Fibroblast of the aortic adventitia (primary cell): ENCODE data around the gene BCAS3. TPM values are rescaled to one million over a fixed set of nuclear protein-coding genes. Genes with fewer than 3 reads are reported as not detected.
"Not testable (repeated sequence)": the region's sequence is repeated elsewhere in the genome, so short reads cannot be mapped to it uniquely, and the experiment has no call there.

ENCODE experiments used
- DNase-seq: peaks from one replicate; pipeline ENCODE4 v3.0.0-alpha.2; 2010; ENCODE audit warnings: low read depth
- H3K4me3 ChIP-seq: 2 replicates; pipeline ENCODE4 v1.5.1; 2011; ENCODE audit warnings: low read depth, mild to moderate bottlenecking, control low read depth, low read length, moderate library complexity
- CTCF ChIP-seq: IDR thresholded peaks from 2 replicates; pipeline ENCODE4 v1.5.1; 2011; ENCODE audit warnings: mild to moderate bottlenecking, low read length, control low read depth, inconsistent platforms; ENCODE audit not compliant: insufficient read depth
- total RNA-seq: library from RNA; depleted of rRNA; stranded (reverse); fragments of >200 nt; gene quantifications from 2 replicates; pipeline ENCODE4 v1.2.3, GENCODE V29; 2012; ENCODE audit warnings: low replicate concordance

The BCAS3 gene
- total RNA-seq, 1 donor = 29.6 TPM

GRCh38 chr17:60652454-60653247, 25.0 kb upstream of the BCAS3 start:
- no peak overlapping the region for H3K4me3 ChIP-seq
- TF ChIP-seq CTCF = no peak
- DNase-seq = no peak

- no peak for TF ChIP-seq CTCF
- H3K4me3 ChIP-seq = no peak overlapping the region
- no peak for DNase-seq
These were observed 24.1 kb upstream of the BCAS3 start for GRCh38 chr17:60653569-60653968.

- TF ChIP-seq CTCF = no peak
- no peak overlapping the region for H3K4me3 ChIP-seq
- DNase-seq = no peak
These were observed 21.2 kb upstream of the BCAS3 start for GRCh38 chr17:60656499-60656898.

DNA sequence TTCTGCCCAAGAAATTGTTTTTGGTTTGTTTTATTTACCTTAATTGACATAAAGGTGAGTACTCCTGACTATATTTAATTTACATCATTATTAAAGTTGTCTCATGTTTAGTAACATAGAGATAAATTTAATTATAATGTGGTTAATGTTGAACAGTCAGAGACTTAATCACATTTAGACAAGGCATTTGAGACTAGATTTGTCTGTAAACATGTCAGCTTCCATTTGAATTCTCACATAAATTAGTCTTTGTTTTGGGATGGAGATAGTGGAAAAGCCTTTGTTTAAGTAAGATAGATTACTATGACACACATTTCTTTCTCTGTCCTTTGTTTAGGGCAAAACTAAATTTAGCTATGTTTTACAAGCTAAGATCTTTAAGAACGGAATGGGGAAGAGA, 18.5 kb upstream of the BCAS3 start:
- no peak for DNase-seq
- TF ChIP-seq CTCF = no peak
- no peak overlapping the region for H3K4me3 ChIP-seq

GRCh38 chr17:60661489-60661888, 16.2 kb upstream of the BCAS3 start:
- DNase-seq = no peak
- no peak overlapping the region for H3K4me3 ChIP-seq
- no peak for TF ChIP-seq CTCF

- H3K4me3 ChIP-seq = no peak overlapping the region
- peak; percentile 28 for DNase-seq
- no peak for TF ChIP-seq CTCF
These were observed 13.6 kb upstream of the BCAS3 start for GRCh38 chr17:60664022-60664421.

DNA sequence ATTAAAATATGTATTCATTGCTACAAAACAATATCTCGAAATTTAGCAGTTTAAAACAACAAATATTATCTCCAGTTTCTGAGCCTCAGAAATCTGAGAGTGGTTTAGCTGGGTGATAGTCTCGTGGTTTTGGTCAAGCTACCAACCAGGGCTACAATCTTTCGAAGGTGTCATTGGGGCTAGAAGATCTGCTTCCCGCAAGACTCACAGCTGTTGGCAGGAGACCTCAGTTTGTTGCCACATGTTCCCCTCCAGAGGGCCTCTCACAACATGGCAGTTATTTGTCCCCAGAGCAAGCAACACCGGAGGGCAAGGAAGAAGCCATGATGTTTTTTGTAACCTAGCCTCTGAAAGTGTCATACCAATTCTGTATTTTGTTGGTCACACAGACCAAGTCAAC, 12.0 kb upstream of the BCAS3 start:
- DNase-seq = no peak
- no peak for TF ChIP-seq CTCF
- H3K4me3 ChIP-seq = no peak overlapping the region

GRCh38 chr17:60668741-60669140, 8.9 kb upstream of the BCAS3 start:
- DNase-seq, H3K4me3 ChIP-seq: not testable (repeated sequence)
